ENCODE results near the gene NT5C. TPM values are rescaled to one million over a fixed set of nuclear protein-coding genes. Genes with fewer than 3 reads are reported as not detected.

The NT5C gene
- total RNA-seq, 1 donor from 2014 or later, result 18.3 TPM

- DNase-seq (ENCODE audit: low spot score in 2 of 2), result no peak
- H3K9me3 ChIP-seq, result no peaks in the 10 kb centered on the region
These were observed 20.4 kb upstream of the NT5C start for GRCh38 chr17:75151930-75152329.

GRCh38 chr17:75147878-75148546, 16.5 kb upstream of the NT5C start:
- no peak for TF ChIP-seq CTCF (IDR thresholded peaks at IDR 0.05)
- Histone ChIP-seq H3K9me3 (no peaks in the 10 kb centered on the region), H3K36me3 (no peaks in the 10 kb centered on the region), H3K27me3 (no peaks in the 10 kb centered on the region), H3K27ac (no peak overlapping the region), H3K4me3 (no peak overlapping the region), H3K4me1 (no peaks in the 10 kb centered on the region)
- intact Hi-C loops (cut with DNase I), result no loop called here
- DNase-seq (ENCODE audit: low spot score in 2 of 2), result no peak

More at GRCh38 chr17:75151930-75152329, 20.4 kb upstream of the NT5C start:
- Histone ChIP-seq H3K36me3 (no peaks in the 10 kb centered on the region), H3K4me1 (peaks cover 6% of the 10 kb centered on the region in 2 donors), H3K4me3 (no peak overlapping the region), H3K27ac (no peak overlapping the region), H3K27me3 (no peaks in the 10 kb centered on the region)
- TF ChIP-seq CTCF (IDR thresholded peaks at IDR 0.05), result no peak
- intact Hi-C loops (cut with DNase I), result no loop called here

- intact Hi-C loops (cut with DNase I), result no loop called here
- no peaks in the 10 kb centered on the region for H3K27me3 ChIP-seq
- no peak for TF ChIP-seq CTCF (IDR thresholded peaks at IDR 0.05)
- no peaks in the 10 kb centered on the region for H3K9me3 ChIP-seq
- H3K36me3 ChIP-seq, result no peaks in the 10 kb centered on the region
- no peaks in the 10 kb centered on the region for H3K4me1 ChIP-seq
- no peak overlapping the region for H3K27ac ChIP-seq
- H3K4me3 ChIP-seq, result no peak overlapping the region
- DNase-seq (ENCODE audit: low spot score in 2 of 2), result no peak
These were observed 15.1 kb upstream of the NT5C start for GRCh38 chr17:75146592-75146991.

- H3K27ac ChIP-seq, result no peak overlapping the region
- DNase-seq (ENCODE audit: low spot score in 2 of 2), result no peak
These were observed 13.4 kb upstream of the NT5C start for GRCh38 chr17:75144816-75145512.

GRCh38 chr17:75142236-75142971, 10.9 kb upstream of the NT5C start:
- H3K4me3 ChIP-seq, result no peak overlapping the region
- H3K27ac ChIP-seq, result no peak overlapping the region
- intact Hi-C loops (cut with DNase I), result no loop called here
- H3K4me1 ChIP-seq, result no peaks in the 10 kb centered on the region
- no peak for TF ChIP-seq CTCF (IDR thresholded peaks at IDR 0.05)
- no peak for DNase-seq (ENCODE audit: low spot score in 2 of 2)
- H3K9me3 ChIP-seq, result no peaks in the 10 kb centered on the region
- H3K27me3 ChIP-seq, result no peaks in the 10 kb centered on the region
- H3K36me3 ChIP-seq, result no peaks in the 10 kb centered on the region

More at GRCh38 chr17:75144816-75145512, 13.4 kb upstream of the NT5C start:
- Histone ChIP-seq H3K9me3 (no peaks in the 10 kb centered on the region), H3K4me3 (no peak overlapping the region), H3K4me1 (no peaks in the 10 kb centered on the region), H3K27me3 (no peaks in the 10 kb centered on the region), H3K36me3 (no peaks in the 10 kb centered on the region)
- intact Hi-C loops (cut with DNase I), result no loop called here
- TF ChIP-seq CTCF (IDR thresholded peaks at IDR 0.05), result no peak
